Cardiac muscle cell (in vitro differentiated cells and primary cell): ENCODE data around the gene EFNA5. TPM values are rescaled to one million over a fixed set of nuclear protein-coding genes. Genes with fewer than 3 reads are reported as not detected.

Experiments used
- DNase-seq, 2 donors: peaks; one replicate each; pipeline versions ENCODE4 v3.0.0 to v3.0.0-alpha.2; 2010 to 2017; ENCODE audit warnings: low read depth in 1 of 2, low spot score in 1 of 2
- H3K27ac ChIP-seq: fragments of 200-600 bp; sonication (generic); 2 replicates; pipeline ENCODE4 v1.5.1; 2016
- H3K27me3 ChIP-seq: fragments of 200-600 bp; sonication (generic); 2 replicates; pipeline ENCODE4 v1.6.0; 2016; ENCODE audit warnings: control low read depth
- H3K36me3 ChIP-seq: fragments of 200-600 bp; sonication (generic); 2 replicates; pipeline ENCODE4 v1.5.1; 2016; ENCODE audit warnings: control low read depth
- H3K4me1 ChIP-seq: fragments of 200-600 bp; sonication (generic); 2 replicates; pipeline ENCODE4 v1.8.1; 2017; ENCODE audit warnings: low read depth, mild to moderate bottlenecking, mixed run types
- H3K4me3 ChIP-seq: fragments of 200-600 bp; sonication (generic); 2 replicates; pipeline ENCODE4 v1.5.1; 2016; ENCODE audit warnings: mild to moderate bottlenecking
- H3K9me3 ChIP-seq: fragments of 200-600 bp; sonication (generic); 2 replicates; pipeline ENCODE4 v1.5.1; 2017; ENCODE audit warnings: low read depth, mild to moderate bottlenecking, control low read depth
- CTCF ChIP-seq: IDR thresholded peaks from 2 replicates; pipeline ENCODE4 v1.5.1; 2012; ENCODE audit warnings: low read depth, mild to moderate bottlenecking, low read length
- polyA plus RNA-seq: library from polyadenylated mRNA; unstranded; fragments of >200 nt; fragmentation: Nextera tagmentation; extraction: Ambion mirVana; gene quantifications from 2 replicates; pipeline ENCODE4 v1.2.1, GENCODE V29; 2016
- total RNA-seq: library from RNA; depleted of rRNA; stranded (reverse); fragments of >200 nt; gene quantifications from 2 replicates; pipeline ENCODE4 v1.2.3, GENCODE V29; 2016

The EFNA5 gene
- total and polyA plus RNA-seq, 2 experiments from 2014 or later, result 4.5 to 12.0 TPM

DNA sequence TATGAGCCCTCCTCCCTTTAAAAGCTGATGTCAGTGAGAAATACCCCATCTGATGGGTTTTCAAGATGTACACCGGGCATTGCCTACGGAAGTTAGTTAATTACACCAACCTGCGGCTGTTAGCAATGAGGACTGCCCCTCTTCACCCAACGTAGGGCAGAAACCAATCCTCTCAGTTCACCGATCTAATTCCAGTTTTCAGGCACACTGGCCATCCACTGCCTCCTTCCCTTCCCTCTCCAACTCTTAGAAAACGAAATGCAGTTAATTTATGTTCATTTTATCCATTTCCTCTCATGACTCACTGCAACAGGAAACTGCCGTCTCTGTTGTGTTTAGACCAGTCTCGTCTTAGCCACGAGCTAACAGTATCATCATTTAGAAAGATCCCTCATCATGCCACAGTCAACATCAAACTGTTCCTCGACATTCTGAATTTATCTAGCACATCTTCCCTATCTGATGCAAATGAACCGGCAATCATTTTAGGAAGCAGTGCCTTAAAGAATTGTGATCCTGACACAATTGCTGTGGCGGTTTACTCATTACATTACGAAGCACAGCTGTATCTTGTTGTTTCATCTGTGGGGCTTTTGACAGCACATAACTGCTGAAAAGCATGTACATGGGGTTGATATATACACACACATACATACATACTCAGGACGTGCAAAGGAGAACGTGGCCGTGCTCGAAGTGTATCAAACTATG is 168.6 kb downstream of the EFNA5 start:
- no peak overlapping the region for H3K27ac ChIP-seq
- DNase-seq, result peak in 1 of 2 donors; percentile 59
- H3K4me3 ChIP-seq, result no peak overlapping the region
- H3K4me1 ChIP-seq, result no peaks in the 10 kb centered on the region
- no peaks in the 10 kb centered on the region for H3K27me3 ChIP-seq
- no peak for TF ChIP-seq CTCF
- H3K9me3 ChIP-seq, result no peaks in the 10 kb centered on the region
- H3K36me3 ChIP-seq, result no peaks in the 10 kb centered on the region

DNA sequence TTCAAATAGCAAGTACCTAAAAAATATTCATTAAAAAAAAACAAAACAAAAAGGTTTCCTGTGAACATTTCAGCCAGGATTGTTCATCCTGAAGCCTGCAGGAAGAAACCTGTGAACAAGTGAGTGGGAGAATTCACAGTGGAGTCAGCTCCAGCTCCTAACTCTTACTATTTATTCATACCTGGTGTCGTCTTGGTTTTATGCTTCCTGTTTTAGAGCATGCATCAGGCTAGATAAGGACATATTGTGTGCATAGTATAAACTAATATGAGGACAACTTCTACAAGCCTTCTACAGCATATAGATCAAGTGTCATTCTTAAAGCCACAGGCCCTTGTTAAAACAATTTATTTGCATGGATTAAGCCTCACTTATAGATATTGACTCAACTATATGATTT is 169.9 kb downstream of the EFNA5 start:
- no peak for DNase-seq
- Histone ChIP-seq H3K27ac (no peak overlapping the region), H3K36me3 (no peaks in the 10 kb centered on the region), H3K4me1 (no peaks in the 10 kb centered on the region), H3K4me3 (no peak overlapping the region), H3K27me3 (no peaks in the 10 kb centered on the region), H3K9me3 (no peaks in the 10 kb centered on the region)
- no peak for TF ChIP-seq CTCF

- H3K9me3 ChIP-seq, result no peaks in the 10 kb centered on the region
- DNase-seq, result no peak
- H3K4me1 ChIP-seq, result no peaks in the 10 kb centered on the region
- H3K36me3 ChIP-seq, result no peaks in the 10 kb centered on the region
- TF ChIP-seq CTCF, result no peak
- H3K27ac ChIP-seq, result no peak overlapping the region
- no peak overlapping the region for H3K4me3 ChIP-seq
- H3K27me3 ChIP-seq, result no peaks in the 10 kb centered on the region
Observed at GRCh38 chr5:107500347-107500746, 170.4 kb downstream of the EFNA5 start.

GRCh38 chr5:107499776-107500175 is 171.0 kb downstream of the EFNA5 start:
- H3K36me3 ChIP-seq, result no peaks in the 10 kb centered on the region
- H3K27ac ChIP-seq, result no peak overlapping the region
- no peaks in the 10 kb centered on the region for H3K4me1 ChIP-seq
- H3K27me3 ChIP-seq, result no peaks in the 10 kb centered on the region
- H3K9me3 ChIP-seq, result no peaks in the 10 kb centered on the region
- H3K4me3 ChIP-seq, result no peak overlapping the region
- no peak for DNase-seq
- TF ChIP-seq CTCF, result no peak

DNA sequence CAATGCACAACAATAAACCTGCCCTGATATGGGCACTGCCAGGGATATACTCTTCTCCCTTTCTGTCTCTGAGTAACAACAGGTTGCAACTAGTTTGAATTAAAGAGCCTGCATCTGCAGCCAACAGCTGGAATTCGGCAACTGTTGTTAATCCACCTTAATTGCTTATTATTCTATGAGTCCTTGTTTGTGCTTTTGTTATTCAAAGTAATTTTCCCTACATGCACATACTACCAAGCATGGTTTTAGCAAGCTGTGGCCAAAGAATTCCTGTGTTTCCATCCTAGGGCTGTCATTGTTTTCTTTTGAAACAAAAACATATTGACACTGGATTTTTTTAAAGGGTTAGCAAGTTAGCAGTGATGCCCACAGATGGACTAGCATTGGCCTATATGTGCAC is 171.5 kb downstream of the EFNA5 start:
- no peak for TF ChIP-seq CTCF
- Histone ChIP-seq H3K9me3 (no peaks in the 10 kb centered on the region), H3K27ac (no peak overlapping the region), H3K27me3 (no peaks in the 10 kb centered on the region), H3K36me3 (no peaks in the 10 kb centered on the region), H3K4me1 (no peaks in the 10 kb centered on the region), H3K4me3 (no peak overlapping the region)
- DNase-seq, result no peak
